Frontal cortex (tissue), 4 donors: Measurements from ENCODE around the gene SHFL. TPM values are rescaled to one million over a fixed set of nuclear protein-coding genes. Genes with fewer than 3 reads are reported as not detected.

Experiments
- DNase-seq, 2 donors: peaks; one replicate each; pipeline ENCODE4 v3.0.0; 2012; ENCODE audit warnings: low spot score in 2 of 2
- FAIRE-seq: peaks from 2 replicates; lab custom pipeline; 2012; peaks lifted over from hg19 to GRCh38; lab: Jason Lieb, UNC
- total RNA-seq: library from RNA; depleted of rRNA; stranded (reverse); fragments of >200 nt; gene quantifications from one replicate; pipeline ENCODE4 v1.2.3, GENCODE V29; 2014
- donor health status: control.
- donor health status: control.
- donor health status: control.

The SHFL gene
- total RNA-seq, 1 donor from 2014 or later: 3.3 TPM

GRCh38 chr19:10106100-10106936, 20.2 kb downstream of the SHFL start, which contains the start of gene PPAN:
Gene PPAN (plus strand): TSS chr19:10106362. CDS start chr19:10106395, 33 bp downstream.
- DNase-seq: peak; percentile 99 to 100
- peak; percentile 54 for FAIRE-seq

- DNase-seq (no peak), FAIRE-seq (no peak)
Measured at GRCh38 chr19:10107254-10107653, 21.1 kb downstream of the SHFL start.

- DNase-seq (no peak), FAIRE-seq (no peak)
Measured at GRCh38 chr19:10107817-10108367, 21.8 kb downstream of the SHFL start.

GRCh38 chr19:10109528-10109927, 23.4 kb downstream of the SHFL start:
- DNase-seq (no peak), FAIRE-seq (no peak)

- DNase-seq (no peak), FAIRE-seq (no peak)
Measured at GRCh38 chr19:10110076-10110971, 24.2 kb downstream of the SHFL start.

- FAIRE-seq (no peak), DNase-seq (no peak)
Measured at GRCh38 chr19:10110972-10111317, 24.8 kb downstream of the SHFL start.

GRCh38 chr19:10111405-10111811, 25.3 kb downstream of the SHFL start, which contains the start of gene P2RY11:
Gene P2RY11 (plus strand): TSS chr19:10111693. CDS start chr19:10111722, 29 bp downstream.
- DNase-seq: no peak
- no peak for FAIRE-seq

- no peak for DNase-seq
- no peak for FAIRE-seq
Measured at GRCh38 chr19:10112037-10112761, 26.1 kb downstream of the SHFL start.

GRCh38 chr19:10112895-10113591, 26.9 kb downstream of the SHFL start:
- DNase-seq (no peak), FAIRE-seq (no peak)

GRCh38 chr19:10113592-10113963, 27.5 kb downstream of the SHFL start:
- DNase-seq: no peak
- no peak for FAIRE-seq

- DNase-seq (no peak), FAIRE-seq (no peak)
Measured at GRCh38 chr19:10113964-10114650, 28.0 kb downstream of the SHFL start.

- DNase-seq (no peak), FAIRE-seq (no peak)
Measured at GRCh38 chr19:10114651-10115391, 28.7 kb downstream of the SHFL start.

GRCh38 chr19:10115392-10116084, 29.4 kb downstream of the SHFL start:
- no peak for FAIRE-seq
- DNase-seq: no peak

- DNase-seq (no peak), FAIRE-seq (no peak)
Measured at GRCh38 chr19:10116085-10116865, 30.2 kb downstream of the SHFL start.

- no peak for FAIRE-seq
Measured at GRCh38 chr19:10116866-10117616, 30.9 kb downstream of the SHFL start.

GRCh38 chr19:10118960-10119359, 32.8 kb downstream of the SHFL start:
- DNase-seq: no peak
- FAIRE-seq: no peak

More at GRCh38 chr19:10116866-10117616, 30.9 kb downstream of the SHFL start:
- DNase-seq: no peak
